ENCODE results near the gene AKAP7.
"Not testable (repeated sequence)": the region's sequence is repeated elsewhere in the genome, so short reads cannot be mapped to it uniquely, and the experiment has no call there.

Gene AKAP7

DNA sequence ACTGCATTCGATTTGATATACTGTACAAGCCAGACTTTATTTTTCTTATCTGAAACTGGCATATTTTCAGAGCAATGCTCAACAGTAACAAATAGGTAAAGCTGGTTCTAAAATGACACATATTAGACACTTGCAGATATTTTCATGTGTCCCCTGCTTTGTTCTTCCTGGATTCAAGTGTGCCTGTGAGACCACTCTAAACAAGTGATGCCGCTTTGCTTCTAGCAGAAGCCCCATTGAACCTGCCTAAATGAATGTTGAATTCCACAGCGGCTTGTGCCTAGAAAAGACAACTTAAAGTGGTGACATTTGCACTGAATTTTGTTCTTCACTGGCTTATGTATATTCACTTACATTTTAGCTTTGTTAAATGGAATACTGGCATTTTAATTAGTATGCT lies 115.7 kb downstream of the AKAP7 start:
- in situ Hi-C loops (cut with MboI; ENCODE audit: low sequenced_read_pairs) = no loop called here

DNA sequence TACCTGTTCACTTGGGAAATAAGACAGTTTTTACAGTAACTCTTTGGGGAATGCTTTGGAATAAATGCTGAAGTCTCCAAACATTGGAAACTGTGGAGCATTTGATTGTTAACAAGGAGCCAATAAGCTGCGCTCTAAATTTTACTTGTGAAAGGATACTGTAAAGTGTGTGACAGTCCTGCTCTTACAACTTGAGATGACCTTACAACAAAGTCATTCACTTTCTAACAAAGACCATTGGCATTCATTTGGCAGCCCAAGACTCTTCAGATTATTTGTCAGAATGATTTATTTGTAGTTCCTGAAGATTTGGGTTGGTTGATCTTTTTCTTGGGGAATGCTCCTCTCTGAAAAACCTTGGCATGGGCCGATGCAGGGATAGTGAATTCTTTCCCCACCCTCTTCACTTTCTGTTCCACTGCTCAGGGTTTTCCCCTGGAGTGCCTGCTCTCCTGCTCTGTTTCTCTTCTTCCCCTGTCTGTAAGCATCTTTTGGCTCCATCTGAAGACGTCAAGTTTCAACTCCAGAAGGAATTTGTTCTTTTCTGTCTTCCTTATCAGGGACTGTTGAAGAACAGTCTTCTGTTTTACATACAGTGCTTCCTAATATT lies 116.4 kb downstream of the AKAP7 start:
- in situ Hi-C loops (cut with MboI; ENCODE audit: low sequenced_read_pairs) = no loop called here

DNA sequence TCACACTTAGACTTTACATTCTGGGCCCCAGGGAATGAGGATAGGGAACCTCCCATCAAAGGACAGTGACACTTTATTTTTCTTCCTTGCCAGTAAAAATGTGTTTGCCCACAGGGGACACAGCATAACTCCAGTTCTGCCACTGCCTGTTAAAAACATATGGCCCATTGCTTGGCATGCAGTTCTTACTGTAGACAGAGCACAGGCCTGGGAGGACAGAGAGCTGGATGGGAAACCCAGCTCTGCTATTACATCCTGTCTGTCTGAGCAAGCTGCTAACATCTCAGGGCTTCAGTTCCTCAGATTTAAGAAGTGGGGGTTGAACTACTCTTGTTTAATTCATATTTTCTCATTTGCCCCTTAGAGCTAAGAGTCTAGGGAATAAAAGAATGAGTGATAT lies 120.2 kb downstream of the AKAP7 start:
- in situ Hi-C loops (cut with MboI; ENCODE audit: low sequenced_read_pairs) = no loop called here

DNA sequence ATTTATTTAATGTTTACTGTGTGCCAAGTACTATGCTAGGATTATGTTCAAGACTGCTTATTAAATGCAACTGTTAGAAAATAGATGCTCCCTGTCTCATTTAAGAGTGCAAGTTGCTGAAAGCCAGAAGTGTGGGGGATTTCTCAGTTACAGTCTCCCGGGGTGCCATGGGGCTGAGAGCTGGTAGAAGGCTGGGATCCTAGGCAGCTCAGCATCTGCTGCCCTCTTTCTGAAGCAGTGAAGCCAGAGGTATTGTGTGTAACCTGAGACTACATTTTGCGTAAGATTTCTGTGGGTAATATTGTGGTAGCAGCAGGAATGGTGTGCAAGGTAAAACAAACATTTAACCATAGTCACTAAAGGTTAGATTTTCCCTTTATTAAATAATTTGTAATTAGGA lies 120.6 kb downstream of the AKAP7 start:
- in situ Hi-C loops (cut with MboI; ENCODE audit: low sequenced_read_pairs) = no loop called here

DNA sequence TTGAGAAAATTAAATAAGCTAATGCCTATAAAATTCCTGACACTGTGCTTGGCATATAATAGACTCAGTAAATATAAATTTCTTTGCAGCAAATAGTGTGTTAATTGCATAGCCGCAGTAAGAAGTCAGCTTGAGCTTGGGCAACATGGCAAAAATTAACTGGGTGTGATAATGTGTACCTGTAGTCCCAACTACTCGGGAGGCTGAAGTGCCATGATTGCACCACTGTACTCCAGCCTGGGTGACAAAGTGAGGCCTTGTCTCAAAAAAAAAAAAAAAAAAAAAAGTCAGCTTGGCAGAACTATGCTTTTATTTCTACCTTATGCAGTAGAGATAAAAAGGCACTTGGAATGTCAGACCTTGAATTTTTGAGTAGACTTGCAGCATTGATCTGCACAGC lies 121.8 kb downstream of the AKAP7 start:
- in situ Hi-C loops (cut with MboI; ENCODE audit: low sequenced_read_pairs) = no loop called here

DNA sequence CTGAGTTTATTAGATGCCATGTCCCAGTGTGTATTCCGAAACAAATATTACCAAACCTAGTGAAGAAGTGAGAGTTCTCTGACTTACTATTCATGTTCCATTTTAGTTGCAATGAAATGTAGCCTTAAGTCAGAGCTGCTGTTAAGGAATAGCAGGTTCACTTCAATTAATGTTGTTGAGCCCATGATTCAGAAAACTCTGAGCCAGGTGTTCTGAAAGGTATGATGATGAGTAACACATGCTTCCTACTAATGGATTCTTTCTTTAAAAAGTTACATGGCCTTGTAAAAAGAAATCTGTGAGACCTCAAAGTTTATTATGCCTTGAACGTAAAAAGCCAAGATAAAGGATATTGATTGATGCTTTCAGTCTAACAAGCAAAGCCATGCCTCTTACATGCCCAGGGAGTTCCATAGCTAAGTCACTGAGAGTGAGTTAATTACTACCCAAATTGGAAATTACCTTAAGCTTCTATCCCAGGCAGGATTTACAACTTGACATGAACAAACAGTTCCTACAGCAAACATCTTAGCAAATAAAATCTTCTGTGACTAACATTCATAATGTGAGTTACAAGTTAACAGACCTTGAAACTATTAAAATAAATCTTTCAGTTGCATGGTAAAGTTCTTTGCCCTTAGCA lies 122.9 kb downstream of the AKAP7 start:
- in situ Hi-C loops (cut with MboI; ENCODE audit: low sequenced_read_pairs) = no loop called here

DNA sequence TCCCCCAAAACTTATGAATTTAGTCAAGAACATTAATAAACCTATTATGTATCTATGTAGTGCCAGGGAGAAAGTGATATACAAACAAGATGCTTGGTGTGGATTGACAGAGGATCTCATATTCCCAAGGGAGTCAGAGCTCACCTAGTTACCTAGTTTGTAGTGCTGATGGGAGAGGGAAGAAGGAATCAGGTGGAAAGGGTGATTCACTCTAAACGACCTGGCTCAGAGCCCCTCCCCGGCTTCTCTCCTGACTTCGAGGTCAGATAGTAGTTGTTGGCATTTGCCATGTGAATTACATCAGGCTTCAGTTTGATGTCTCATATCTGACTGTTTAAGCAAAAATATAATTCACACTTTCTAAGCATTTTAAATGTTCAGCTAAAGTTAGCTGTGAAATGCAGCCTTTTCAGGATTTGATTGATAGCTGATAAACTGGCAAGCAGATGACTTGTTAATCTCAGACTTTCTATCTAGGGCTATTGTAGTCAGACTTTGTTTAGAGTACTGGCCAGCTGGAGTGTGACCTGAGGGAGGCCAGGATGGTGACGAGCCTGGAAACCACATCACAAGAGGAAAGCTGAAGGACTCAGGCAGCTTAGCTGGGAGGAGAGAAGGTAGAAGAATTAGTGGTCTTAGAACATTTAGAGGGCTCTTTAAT lies 123.7 kb downstream of the AKAP7 start:
- in situ Hi-C loops (cut with MboI; ENCODE audit: low sequenced_read_pairs) = no loop called here

DNA sequence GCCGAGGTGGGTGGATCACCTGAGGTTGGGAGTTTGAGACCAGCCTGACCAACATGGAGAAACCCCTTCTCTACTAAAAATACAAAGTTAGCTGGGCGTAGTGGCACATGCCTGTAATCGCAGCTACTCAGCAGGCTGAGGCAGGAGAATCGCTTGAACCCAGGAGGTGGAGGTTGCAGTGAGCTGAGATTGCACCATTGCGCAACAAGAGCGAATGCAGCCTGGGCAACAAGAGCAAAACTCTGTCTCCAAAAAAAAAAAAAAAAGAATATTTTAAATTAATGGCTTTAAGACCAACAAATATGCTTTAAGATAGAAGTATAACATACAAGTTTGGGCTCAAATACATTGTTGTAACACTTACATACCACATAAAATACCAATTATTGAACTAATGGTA lies 125.7 kb downstream of the AKAP7 start:
- in situ Hi-C loops (cut with MboI; ENCODE audit: low sequenced_read_pairs) = not testable (repeated sequence)

DNA sequence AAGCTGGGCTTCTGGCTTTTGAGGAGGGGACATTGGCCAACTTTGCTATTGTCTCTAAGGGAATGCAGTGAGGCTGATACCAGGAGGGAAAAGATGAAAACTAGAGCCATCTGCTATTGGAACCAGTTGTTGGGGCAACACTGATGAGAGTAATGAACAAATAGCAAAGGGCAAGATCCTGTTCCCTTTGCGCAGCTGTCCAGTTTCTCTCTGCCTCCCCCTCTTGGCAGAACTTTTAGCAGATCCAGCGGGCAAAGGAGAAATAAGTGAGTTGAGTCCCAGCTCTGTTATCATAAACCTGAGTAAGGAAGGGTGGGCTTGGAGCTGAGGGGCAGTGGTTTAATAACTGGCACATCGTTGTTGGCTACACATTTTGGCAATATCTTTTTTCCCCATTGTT lies 126.8 kb downstream of the AKAP7 start:
- in situ Hi-C loops (cut with MboI; ENCODE audit: low sequenced_read_pairs) = no loop called here

DNA sequence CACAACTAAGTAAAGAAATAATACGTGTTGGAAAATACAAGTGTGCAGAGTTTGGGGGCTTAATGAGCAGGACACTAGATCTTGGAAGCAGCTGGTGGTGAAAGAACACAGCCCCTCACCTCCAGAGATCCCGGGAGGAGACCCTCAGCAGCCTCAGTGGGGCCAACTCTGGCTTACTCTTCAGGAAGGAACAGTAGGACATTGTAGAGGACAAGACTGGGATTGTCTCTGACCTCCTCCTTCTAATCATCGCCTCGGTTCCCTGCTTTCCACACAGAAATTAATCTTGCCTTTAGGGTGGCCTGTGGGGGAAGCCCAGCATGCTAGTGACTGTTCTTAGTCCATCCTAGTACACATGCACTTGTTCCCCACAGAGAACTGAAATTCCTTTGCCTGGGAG lies 130.7 kb downstream of the AKAP7 start:
- in situ Hi-C loops (cut with MboI; ENCODE audit: low sequenced_read_pairs) = no loop called here

DNA sequence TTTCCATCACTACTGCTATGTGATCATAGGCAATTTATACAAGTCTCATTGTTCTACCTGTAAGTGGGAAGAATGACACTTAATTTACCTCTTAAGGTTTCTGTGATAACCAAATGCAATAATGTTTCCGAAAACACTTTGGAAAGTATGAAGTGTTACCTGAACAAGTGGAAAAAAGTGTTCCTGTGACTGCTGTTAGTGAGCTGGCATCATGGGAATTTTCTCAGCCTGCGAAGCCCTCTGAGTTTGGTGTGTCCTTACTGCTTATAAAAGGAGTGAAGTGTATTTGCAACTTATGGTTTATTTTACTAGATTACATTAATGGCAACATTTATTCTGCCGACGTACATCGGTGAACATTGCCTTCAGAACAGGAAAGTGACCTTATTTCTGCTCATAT lies 133.0 kb downstream of the AKAP7 start:
- in situ Hi-C loops (cut with MboI; ENCODE audit: low sequenced_read_pairs) = no loop called here

DNA sequence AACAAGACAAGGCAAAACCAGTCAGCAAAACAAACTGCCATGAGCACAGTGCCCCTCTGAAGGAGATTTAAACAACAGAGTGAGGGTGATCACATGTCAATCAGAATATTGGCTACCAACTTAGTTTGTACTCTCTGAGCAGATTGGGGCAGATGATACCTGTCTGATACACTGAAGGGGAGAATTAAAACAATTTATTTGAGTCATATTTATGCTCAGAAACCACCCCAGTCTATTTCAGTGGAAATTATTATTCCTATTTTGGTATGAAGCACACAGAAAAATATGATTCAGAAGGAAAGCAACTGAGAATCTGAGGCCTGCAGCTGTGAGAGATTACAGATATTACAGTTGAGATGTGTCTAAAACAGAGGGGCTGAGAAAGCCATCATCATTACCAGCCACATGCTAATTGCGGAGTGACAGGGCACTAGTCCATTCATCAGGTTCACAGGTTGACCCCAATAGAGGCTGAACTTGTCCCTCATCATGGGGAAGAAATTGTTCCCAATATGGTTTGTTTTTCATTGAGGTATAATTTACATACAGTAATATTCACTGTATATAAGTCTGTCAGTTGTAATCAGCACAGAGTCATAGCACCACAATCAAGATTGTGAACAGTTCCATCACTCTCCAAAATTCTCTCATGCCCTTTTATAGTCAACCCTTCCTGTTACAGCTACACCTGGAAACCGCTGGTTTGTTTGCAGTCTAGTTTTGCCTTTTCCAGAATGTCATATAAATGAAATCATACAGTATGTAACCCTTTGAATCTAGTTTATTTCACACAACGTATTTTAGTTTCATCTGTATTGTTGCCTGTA lies 134.5 kb downstream of the AKAP7 start:
- in situ Hi-C loops (cut with MboI; ENCODE audit: low sequenced_read_pairs) = no loop called here

DNA sequence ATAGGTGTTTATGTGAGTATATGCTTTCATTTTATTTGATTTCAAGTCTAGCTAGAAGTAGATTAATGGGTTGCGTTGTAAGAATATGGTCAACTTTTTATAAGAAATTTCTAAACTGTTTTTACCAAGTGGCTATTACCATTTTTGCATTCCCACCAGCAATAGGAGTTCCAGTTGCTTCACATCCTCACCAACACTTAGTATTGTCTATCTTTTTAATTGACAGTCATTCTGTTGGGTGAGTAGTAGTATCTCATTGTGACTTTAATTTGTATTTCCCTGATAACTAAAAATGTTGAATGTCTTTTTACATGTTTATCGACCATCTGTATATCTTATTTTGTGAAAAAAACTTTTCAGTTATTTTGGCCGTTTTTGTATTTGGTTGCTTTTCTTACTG lies 135.3 kb downstream of the AKAP7 start:
- in situ Hi-C loops (cut with MboI; ENCODE audit: low sequenced_read_pairs) = no loop called here

DNA sequence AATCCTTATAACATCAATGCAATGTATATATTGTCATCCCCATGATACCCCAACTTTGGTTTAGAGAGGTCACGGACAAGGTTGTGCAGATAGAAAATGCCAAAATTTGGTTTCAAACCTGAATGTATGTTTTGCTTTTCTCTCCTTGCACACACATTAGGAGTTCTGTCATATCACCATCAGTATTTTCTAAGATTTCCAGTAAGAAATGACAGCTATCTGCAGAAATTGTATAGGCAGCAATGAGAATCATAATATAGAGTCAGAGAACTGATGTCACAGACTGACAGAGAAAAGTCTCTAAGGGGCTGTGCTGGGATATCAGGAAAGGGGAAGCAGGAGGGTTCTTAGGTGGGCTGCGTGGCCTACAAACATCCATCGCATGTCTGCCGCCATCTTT lies 140.0 kb downstream of the AKAP7 start:
- in situ Hi-C loops (cut with MboI; ENCODE audit: low sequenced_read_pairs) = no loop called here

DNA sequence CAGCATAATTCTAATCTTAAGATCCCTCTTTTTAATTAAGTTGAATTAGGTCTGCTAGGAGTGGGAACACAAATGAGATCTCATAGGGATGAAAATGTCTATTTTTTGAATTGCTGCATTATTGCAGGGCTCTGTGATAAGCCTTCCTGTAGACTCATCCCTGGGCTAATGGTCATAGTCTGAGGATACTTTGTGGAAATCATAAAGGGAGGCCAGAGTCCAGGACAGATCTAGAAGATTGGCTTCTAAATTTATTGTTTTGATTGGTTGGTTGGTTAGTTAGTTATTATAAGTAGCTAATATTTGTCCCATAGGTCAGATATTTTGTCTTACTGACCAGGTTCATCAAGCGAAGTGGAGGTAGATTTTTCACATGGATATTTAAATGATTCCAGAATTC lies 142.3 kb downstream of the AKAP7 start:
- in situ Hi-C loops (cut with MboI; ENCODE audit: low sequenced_read_pairs) = no loop called here

DNA sequence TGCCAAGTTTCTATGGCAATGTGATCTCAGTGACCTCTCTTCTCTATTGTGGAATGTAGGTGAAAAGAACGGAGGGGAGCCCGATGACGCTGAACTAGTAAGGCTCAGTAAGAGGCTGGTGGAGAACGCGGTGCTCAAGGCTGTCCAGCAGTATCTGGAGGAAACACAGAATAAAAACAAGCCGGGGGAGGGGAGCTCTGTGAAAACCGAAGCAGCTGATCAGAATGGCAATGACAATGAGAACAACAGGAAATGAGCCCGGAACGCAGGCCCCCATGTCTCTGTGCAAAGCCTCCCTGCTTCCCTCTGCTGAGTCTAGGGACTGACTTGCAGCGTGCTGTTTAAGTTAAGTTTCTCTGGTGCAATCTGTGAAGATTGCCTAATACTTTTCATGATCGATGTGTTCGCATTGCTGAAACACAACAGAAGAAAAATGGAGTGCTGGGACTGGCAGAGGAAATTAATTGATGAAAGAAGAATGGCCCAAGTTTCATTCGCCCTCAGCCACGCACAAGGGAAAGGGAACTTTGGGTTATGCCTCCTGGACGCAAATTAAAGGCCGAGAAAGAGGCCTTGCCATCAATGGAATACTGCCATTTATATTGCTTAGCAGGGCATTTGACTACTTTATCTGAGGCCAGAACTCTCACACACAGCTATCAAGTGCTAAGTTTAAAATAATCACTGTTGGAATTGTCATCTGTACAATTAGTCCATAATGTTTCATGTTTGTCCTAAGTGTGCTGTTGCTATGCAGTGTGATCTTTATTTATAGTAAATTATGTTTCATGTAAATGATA lies 146.4 kb downstream of the AKAP7 start:
- in situ Hi-C loops (cut with MboI; ENCODE audit: low sequenced_read_pairs) = no loop called here

DNA sequence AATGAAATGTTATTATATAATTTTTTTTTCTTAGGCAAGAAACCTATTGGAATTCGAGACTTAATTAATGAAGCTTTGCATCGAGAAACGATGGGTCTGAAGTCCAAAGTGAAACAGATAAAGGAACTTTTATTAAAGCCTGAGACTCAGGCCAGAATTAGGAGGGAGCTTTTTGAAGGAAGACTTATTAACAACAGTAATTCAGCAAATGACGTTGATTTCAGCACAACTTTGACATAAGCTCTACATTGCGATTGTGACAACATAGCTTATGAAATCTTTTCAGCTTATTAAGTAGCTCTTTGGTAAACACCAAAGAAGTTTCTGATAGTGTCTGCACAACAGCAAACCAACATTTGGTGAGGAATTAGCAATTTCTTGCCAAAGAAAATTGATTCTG lies 147.1 kb downstream of the AKAP7 start:
- in situ Hi-C loops (cut with MboI; ENCODE audit: low sequenced_read_pairs) = no loop called here

DNA sequence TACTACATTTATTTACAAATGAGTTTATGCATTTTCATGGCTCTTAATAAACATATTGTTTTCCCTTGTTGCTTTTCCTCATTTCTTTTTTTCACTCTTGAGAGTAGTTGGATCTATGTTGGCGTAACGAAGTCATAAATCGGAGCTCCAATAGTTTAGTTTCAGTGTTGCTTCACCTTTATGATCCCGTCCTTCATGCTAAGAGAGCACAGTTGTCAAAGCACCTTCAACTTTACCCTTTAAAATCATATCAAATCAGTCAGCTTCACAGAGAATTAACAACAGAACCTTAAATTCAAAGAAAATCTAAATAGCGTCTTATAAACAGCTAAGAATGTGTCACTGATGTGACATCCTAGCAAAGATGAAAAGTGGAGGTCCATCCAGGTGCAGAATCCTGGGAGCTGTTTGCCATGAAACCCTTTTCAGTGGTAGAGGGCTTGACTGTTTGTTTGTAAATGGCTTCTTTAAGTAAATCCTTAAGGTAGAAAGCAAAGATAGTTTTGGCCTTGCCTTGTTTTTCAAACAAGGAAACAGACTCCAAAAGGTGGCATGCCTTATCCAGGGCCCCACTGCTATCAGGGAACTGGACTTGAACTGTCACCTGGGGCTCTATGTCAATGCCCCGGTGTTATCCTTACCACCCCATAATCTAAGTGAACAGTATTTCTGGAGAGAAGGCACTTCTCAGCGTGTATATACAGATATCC lies 148.4 kb downstream of the AKAP7 start:
- in situ Hi-C loops (cut with MboI; ENCODE audit: low sequenced_read_pairs) = no loop called here

DNA sequence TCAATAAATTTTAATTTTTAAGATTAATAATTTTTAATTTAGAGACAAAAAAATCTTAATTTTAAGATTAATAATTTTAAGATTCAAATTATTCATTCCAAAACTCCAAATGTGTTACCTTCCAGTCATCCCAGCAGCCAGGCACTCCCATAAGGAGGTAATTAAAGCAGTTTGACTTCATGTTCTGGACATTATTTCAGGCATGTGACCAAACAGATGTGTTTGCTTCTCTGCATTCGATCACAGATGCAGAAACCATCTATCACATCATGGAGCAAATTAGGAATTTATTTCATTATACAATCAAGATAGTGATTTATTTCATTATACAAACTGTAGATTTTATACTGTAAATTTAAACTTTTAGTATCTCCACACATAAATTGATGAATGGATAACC lies 150.3 kb downstream of the AKAP7 start:
- in situ Hi-C loops (cut with MboI; ENCODE audit: low sequenced_read_pairs) = no loop called here

DNA sequence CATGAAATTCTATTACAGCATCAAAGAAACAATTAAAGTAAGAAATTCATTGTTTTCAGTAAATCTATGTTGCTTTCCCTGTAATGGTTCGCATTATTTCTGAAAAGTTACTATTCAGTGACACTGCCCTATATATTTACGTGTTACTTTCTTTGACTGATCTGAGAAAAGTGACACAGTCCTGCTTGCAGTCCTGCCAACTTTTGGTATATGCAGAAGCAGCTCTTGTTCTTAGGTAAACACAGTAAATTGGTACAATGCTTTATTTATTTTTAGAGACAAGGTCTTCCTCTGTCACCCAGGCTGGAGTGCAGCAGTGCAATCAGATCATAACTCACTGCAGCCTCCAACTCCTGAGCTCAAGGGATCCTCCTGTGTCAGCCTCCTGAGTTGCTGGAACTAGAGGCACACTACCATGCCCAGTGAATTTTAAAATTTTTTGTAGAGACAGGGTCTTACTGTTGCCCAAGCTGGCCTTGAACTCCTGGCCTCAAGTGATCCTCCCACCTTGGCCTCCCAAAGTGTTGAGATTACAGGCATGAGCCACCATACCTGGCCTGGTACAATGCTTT lies 151.3 kb downstream of the AKAP7 start:
- in situ Hi-C loops (cut with MboI; ENCODE audit: low sequenced_read_pairs) = no loop called here

Measured in HL-60/S4 treated with phorbol 12-myristate 13-acetate at 8.2 ng/mL for 4 days and 3 days (cell line).